ENCODE measurements around the gene ADCY7. TPM values are rescaled to one million over a fixed set of nuclear protein-coding genes. Genes with fewer than 3 reads are reported as not detected.

Gene ADCY7
- total and polyA plus RNA-seq, 2 experiments from 2014 or later: 9.3 to 28.8 TPM

- no peaks in the 10 kb centered on the region for H3K27me3 ChIP-seq
- no peak overlapping the region for H3K4me3 ChIP-seq
- no peak overlapping the region for H3K27ac ChIP-seq
- H3K4me1 ChIP-seq (ENCODE audit: low read depth): no peaks in the 10 kb centered on the region
- peaks cover 78% of the 10 kb centered on the region for H3K36me3 ChIP-seq
- no peak for TF ChIP-seq CTCF (IDR thresholded peaks at IDR 0.05; ENCODE audit: low read depth, low read length)
- H3K9me3 ChIP-seq (ENCODE audit: low read depth): no peaks in the 10 kb centered on the region
- no peak for DNase-seq (ENCODE audit: low read depth in 1 of 2, low spot score in 1 of 2)
Observed at GRCh38 chr16:50320310-50320709, 54.0 kb downstream of the ADCY7 start.

- DNase-seq (ENCODE audit: low read depth in 1 of 2, low spot score in 1 of 2): no peak
- TF ChIP-seq CTCF (IDR thresholded peaks at IDR 0.05; ENCODE audit: low read depth, low read length): no peak
- Histone ChIP-seq H3K36me3 (peaks cover 67% of the 10 kb centered on the region), H3K4me1 (ENCODE audit: low read depth) (no peaks in the 10 kb centered on the region), H3K27ac (no peak overlapping the region), H3K4me3 (no peak overlapping the region), H3K27me3 (no peaks in the 10 kb centered on the region), H3K9me3 (ENCODE audit: low read depth) (no peaks in the 10 kb centered on the region)
Observed at GRCh38 chr16:50322333-50322732, 56.0 kb downstream of the ADCY7 start.

- Histone ChIP-seq H3K36me3 (peaks cover 58% of the 10 kb centered on the region), H3K4me3 (no peak overlapping the region), H3K27me3 (no peaks in the 10 kb centered on the region), H3K27ac (no peak overlapping the region), H3K9me3 (ENCODE audit: low read depth) (no peaks in the 10 kb centered on the region), H3K4me1 (ENCODE audit: low read depth) (no peaks in the 10 kb centered on the region)
- peak in 1 of 2 donors; percentile 50 for DNase-seq (ENCODE audit: low read depth in 1 of 2, low spot score in 1 of 2)
- peak; percentile 23 for TF ChIP-seq CTCF (IDR thresholded peaks at IDR 0.05; ENCODE audit: low read depth, low read length)
Observed at GRCh38 chr16:50323335-50324011, 57.1 kb downstream of the ADCY7 start.

GRCh38 chr16:50324345-50324744, 58.0 kb downstream of the ADCY7 start:
- H3K27me3 ChIP-seq: no peaks in the 10 kb centered on the region
- no peak overlapping the region for H3K4me3 ChIP-seq
- no peak for DNase-seq (ENCODE audit: low read depth in 1 of 2, low spot score in 1 of 2)
- H3K4me1 ChIP-seq (ENCODE audit: low read depth): no peaks in the 10 kb centered on the region
- H3K9me3 ChIP-seq (ENCODE audit: low read depth): no peaks in the 10 kb centered on the region
- TF ChIP-seq CTCF (IDR thresholded peaks at IDR 0.05; ENCODE audit: low read depth, low read length): no peak
- peaks cover 49% of the 10 kb centered on the region for H3K36me3 ChIP-seq
- H3K27ac ChIP-seq: no peak overlapping the region

GRCh38 chr16:50326264-50326663, 59.9 kb downstream of the ADCY7 start:
- H3K36me3 ChIP-seq: peaks cover 31% of the 10 kb centered on the region
- no peak overlapping the region for H3K4me3 ChIP-seq
- TF ChIP-seq CTCF (IDR thresholded peaks at IDR 0.05; ENCODE audit: low read depth, low read length): no peak

More at GRCh38 chr16:50326264-50326663, 59.9 kb downstream of the ADCY7 start:
- H3K9me3 ChIP-seq (ENCODE audit: low read depth): no peaks in the 10 kb centered on the region
- no peak for DNase-seq (ENCODE audit: low read depth in 1 of 2, low spot score in 1 of 2)
- H3K27me3 ChIP-seq: no peaks in the 10 kb centered on the region
- H3K27ac ChIP-seq: no peak overlapping the region
- H3K4me1 ChIP-seq (ENCODE audit: low read depth): no peaks in the 10 kb centered on the region

Data from cardiac muscle cell (in vitro differentiated cells and primary cell).